Fibroblast of skin of right quadriceps (primary cell): ENCODE data around the gene CT45A10.
A peak's percentile ranks its signal among the peaks of the same experiment; 100 is the strongest.
"Not testable (repeated sequence)": the region's sequence is repeated elsewhere in the genome, so short reads cannot be mapped to it uniquely, and the experiment has no call there.

Source experiments
- DNase-seq: peaks from one replicate; pipeline ENCODE4 v3.0.0-alpha.2; 2013

CT45A10 gene

GRCh38 chrX:135893294-135893817 lies at the start of gene CT45A10, which contains the start of gene SAGE1:
Gene CT45A10 (minus strand): TSS chrX:135893444. CDS start chrX:135885344, 8,100 bp downstream.
Gene SAGE1 (plus strand): TSS chrX:135893716. CDS start chrX:135896243, 2,527 bp downstream.
- DNase-seq: no peak

GRCh38 chrX:135931644-135932487 lies 38.6 kb upstream of the CT45A10 start:
- DNase-seq: peak; percentile 11

DNA sequence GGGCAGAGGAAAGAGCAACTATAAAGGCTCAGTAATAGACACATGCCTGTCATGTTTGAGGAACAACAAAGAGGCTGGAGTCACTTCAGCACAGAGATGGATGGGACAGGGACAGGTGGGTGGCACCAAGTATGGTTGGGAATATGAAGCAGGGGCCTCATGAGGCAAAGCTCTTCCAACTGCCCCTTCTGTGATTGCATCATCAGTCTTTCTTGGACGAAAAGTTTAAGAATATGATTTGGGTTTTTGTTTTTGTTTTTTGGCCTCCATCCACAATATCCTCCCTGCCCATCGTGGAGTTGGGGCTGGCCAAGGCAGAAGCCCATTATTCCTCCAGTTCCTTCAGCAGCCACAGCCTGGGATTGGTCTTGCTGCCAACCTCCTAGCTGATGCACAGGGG lies 34.7 kb upstream of the CT45A10 start:
- no peak for DNase-seq

DNA sequence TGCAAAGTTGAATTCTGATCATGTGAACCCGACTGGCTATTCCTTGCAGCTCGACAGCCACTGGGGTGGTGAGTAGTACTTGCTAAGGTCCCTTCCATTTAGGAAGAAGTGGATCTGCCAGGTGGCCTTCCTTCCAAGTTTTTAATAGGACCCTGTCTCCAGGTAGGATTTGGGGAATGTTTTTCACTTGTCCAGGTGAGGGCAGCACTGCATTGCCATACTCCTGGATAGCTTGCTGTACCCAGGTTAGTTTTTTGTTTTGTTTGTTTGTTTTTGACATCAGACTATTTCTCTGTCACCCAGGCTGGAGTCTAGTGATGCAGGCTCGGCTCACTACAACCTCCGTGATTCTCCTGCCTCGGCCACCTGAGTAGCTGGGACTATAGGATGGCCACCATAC lies 30.1 kb upstream of the CT45A10 start:
- no peak for DNase-seq

DNA sequence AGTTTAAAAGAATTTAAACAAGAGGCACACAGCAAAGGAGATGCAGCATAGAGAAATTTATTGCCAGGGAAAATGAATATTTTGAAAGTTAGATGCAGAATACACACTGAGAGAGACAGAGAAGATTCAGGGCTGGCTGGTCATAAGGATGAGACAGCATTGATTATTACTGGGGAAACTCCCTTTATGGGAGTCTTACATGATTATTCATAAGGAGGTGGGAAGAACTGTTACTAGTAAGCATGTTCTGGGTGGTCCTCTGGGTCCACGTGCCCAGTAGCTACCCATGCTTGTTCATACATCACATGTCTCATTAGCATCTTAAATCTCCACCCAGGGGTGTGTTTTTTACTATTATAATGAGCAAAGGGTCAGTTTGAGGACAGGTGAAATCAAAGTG lies 27.3 kb upstream of the CT45A10 start:
- not testable (repeated sequence) for DNase-seq

DNA sequence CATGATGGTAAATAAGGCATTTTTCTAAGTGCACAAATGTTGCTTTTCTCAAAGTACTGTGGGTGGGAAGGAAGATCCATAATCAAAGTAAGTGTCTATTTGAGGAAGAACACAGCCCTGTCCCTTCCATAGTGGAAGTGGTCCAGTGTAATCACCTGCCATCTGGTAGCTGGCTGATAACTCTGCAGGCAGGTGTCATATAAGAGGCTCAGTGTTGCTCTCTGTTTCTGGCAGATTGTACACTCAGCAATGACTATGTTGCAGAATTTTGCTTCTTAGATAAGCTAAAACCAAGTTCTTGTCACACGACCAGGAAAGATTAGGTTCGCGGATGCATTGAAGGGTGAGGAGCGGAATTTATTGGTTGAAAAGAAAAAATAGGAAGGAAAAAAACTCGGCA lies 21.2 kb upstream of the CT45A10 start:
- DNase-seq: no peak

DNA sequence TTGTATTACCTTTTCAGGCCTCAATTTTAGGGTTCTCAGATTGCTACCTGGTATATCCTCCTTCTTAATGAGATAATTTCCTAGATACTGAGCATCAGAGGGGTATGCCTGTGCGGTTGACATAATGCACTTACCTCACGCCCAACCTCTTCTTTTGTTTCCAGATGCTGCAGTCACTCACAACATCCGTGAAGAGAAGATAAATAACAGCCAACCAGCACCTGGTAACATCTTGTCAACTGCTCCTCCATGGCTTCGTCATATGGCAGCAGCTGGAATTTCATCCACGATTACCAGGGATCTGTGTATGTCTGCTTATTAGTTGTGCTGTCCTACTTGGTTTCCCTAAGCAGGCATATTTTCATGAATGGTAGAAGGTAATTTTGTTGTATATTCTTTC lies 17.0 kb upstream of the CT45A10 start:
- DNase-seq: no peak

DNA sequence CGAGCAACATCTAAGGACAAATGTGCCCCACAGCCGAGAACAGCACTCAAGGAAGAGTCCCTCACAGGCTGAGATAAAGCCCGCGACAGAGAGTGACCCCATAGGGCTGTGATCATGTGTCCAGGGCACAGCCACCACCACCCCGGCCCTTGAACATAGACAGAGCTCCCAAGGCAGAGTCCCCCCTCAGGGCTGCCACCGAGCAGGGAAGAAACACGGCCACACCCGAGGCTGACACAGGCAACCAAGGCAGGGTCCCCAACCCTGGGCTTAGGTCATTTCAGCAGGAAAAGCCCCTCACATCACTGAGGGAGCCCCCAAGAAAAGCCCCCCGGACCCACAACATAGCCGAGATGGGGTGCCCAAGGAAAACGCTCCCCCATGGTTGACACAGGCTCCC lies 463 bp downstream of the CT45A10 start:
- DNase-seq: no peak

- no peak for DNase-seq
Observed at GRCh38 chrX:135890087-135890585, 3.1 kb downstream of the CT45A10 start.

DNA sequence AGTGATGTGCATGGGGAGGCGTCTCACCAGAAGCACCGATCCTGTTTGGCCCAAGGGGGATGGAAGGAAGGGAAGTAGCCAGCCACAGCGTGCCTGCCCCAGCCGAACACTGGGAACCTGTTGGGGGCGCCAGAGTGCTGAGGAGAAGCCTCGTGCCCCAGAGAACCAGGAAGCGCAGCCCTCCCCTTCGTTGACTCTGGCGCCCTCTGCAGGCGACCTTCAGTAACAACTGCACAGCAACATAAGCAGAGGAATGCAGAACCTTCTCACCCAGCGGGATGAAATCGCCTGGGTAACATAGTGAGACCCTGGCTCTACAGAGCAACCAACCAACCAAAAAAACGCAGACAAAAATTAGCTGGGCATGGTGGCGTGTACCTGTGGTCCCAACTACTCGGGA lies 4.3 kb downstream of the CT45A10 start:
- DNase-seq: not testable (repeated sequence)

DNA sequence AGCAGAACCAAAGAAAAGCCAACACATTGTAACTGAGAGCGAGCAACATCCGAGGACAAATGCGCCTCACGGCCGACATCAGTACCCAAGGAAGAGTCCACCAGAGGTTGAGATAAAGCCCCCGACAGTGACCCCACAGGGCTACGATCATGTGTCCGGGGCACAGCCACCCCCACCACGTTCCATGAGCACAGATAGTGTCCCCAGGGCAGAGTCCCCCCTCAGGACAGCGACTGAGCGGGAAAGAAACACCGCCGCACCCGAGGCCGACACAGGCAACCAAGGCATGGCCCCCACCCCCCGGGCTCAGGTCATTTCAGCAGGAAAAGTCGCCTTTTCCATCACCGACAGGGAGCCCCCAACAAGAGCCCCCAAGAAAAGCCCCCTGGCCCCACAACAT lies 5.0 kb downstream of the CT45A10 start:
- not testable (repeated sequence) for DNase-seq

GRCh38 chrX:135882741-135883140 lies 10.5 kb downstream of the CT45A10 start:
- DNase-seq: not testable (repeated sequence)

DNA sequence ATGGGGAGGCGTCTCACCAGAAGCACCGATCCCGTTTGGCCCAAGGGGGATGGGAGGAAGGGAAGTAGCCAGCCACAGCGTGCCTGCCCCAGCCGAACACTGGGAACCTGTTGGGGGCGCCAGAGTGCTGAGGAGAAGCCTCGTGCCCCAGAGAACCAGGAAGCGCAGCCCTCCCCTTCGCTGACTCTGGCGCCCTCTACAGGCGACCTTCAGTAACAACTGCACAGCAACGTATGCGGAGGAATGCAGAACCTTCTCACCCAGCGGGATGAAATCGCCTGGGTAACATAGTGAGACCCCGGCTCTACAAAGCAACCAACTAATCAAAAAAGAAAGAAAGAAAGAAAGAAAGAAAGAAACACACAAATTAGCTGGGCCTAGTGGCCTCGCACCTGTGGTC lies 21.5 kb downstream of the CT45A10 start, which contains the start of gene CT45A9:
CT45A9 (minus strand) TSS at position 101 of the 400 bp plus-strand sequence. CDS start 3,751 bp downstream, outside the sequence.
- DNase-seq: not testable (repeated sequence)

DNA sequence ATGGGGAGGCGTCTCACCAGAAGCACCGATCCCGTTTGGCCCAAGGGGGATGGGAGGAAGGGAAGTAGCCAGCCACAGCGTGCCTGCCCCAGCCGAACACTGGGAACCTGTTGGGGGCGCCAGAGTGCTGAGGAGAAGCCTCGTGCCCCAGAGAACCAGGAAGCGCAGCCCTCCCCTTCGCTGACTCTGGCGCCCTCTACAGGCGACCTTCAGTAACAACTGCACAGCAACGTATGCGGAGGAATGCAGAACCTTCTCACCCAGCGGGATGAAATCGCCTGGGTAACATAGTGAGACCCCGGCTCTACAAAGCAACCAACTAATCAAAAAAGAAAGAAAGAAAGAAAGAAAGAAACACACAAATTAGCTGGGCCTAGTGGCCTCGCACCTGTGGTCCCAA lies 38.8 kb downstream of the CT45A10 start, which contains the start of gene CT45A8:
CT45A8 (minus strand) TSS at position 101 of the 400 bp plus-strand sequence. CDS start 3,755 bp downstream, outside the sequence.
- DNase-seq: not testable (repeated sequence)

DNA sequence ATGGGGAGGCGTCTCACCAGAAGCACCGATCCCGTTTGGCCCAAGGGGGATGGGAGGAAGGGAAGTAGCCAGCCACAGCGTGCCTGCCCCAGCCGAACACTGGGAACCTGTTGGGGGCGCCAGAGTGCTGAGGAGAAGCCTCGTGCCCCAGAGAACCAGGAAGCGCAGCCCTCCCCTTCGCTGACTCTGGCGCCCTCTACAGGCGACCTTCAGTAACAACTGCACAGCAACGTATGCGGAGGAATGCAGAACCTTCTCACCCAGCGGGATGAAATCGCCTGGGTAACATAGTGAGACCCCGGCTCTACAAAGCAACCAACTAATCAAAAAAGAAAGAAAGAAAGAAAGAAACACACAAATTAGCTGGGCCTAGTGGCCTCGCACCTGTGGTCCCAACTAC lies 56.1 kb downstream of the CT45A10 start, which contains the start of gene CT45A7:
CT45A7 (minus strand) TSS at position 101 of the 400 bp plus-strand sequence. CDS start 3,747 bp downstream, outside the sequence.
- DNase-seq: not testable (repeated sequence)
